ENCODE measurements around the gene RNU6-7. TPM values are rescaled to one million over a fixed set of nuclear protein-coding genes. Genes with fewer than 3 reads are reported as not detected.

The RNU6-7 gene
- total RNA-seq, 1 experiment from 2014 or later: not detected

GRCh38 chr14:32217301-32217700 lies 15.5 kb downstream of the RNU6-7 start:
- Histone ChIP-seq H3K9me3 (no peaks in the 10 kb centered on the region), H3K36me3 (ENCODE audit: control insufficient read depth, insufficient read depth, low read length) (no peaks in the 10 kb centered on the region), H3K27me3 (replicated peaks; ENCODE audit: control insufficient read depth, insufficient read depth, low read length) (no peaks in the 10 kb centered on the region), H3K4me3 (ENCODE audit: low read depth, low read length) (no peak overlapping the region), H3K4me1 (peaks cover 13% of the 10 kb centered on the region)
- ChIA-PET CTCF (no interaction called here), POLR2A (no interaction called here)
- Mint-ChIP-seq H3K4me1 (ENCODE audit: low read depth, unreplicated experiment) (peaks cover 17% of the 10 kb centered on the region), H3K4me3 (ENCODE audit: unreplicated experiment) (no peak overlapping the region), H3K9me3 (ENCODE audit: unreplicated experiment) (no peaks in the 10 kb centered on the region), H3K27ac (ENCODE audit: unreplicated experiment) (no peak overlapping the region), H3K27me3 (ENCODE audit: insufficient read depth, unreplicated experiment) (no peaks in the 10 kb centered on the region), H3K36me3 (ENCODE audit: insufficient read depth, unreplicated experiment) (peaks cover 5% of the 10 kb centered on the region)
- intact Hi-C loops (cut with micrococcal nuclease; ENCODE audit: unreplicated experiment): no loop called here
- no peak for TF ChIP-seq CTCF (IDR thresholded peaks at IDR 0.05; ENCODE audit: insufficient read depth in 1 of 2, low read depth in 1 of 2, low read length in 1 of 2, severe bottlenecking in 1 of 2, unreplicated experiment in 1 of 2)
- DNase-seq: no peak
- BruUV-seq (replicated peaks): no TSS peak

GRCh38 chr14:32224737-32225377 lies 23.0 kb downstream of the RNU6-7 start:
- H3K9me3 ChIP-seq: no peaks in the 10 kb centered on the region
- H3K4me1 Mint-ChIP-seq (ENCODE audit: low read depth, unreplicated experiment): peaks cover 27% of the 10 kb centered on the region
- CTCF ChIA-PET: no interaction called here
- peak overlapping the region; percentile 40 for H3K27ac Mint-ChIP-seq (ENCODE audit: unreplicated experiment)
- H3K36me3 ChIP-seq (ENCODE audit: control insufficient read depth, insufficient read depth, low read length): no peaks in the 10 kb centered on the region
- H3K36me3 Mint-ChIP-seq (ENCODE audit: insufficient read depth, unreplicated experiment): peaks cover 5% of the 10 kb centered on the region
- H3K4me1 ChIP-seq: peaks cover 36% of the 10 kb centered on the region
- no peak overlapping the region for H3K4me3 Mint-ChIP-seq (ENCODE audit: unreplicated experiment)
- no peak overlapping the region for H3K4me3 ChIP-seq (ENCODE audit: low read depth, low read length)
- POLR2A ChIA-PET: no interaction called here
- intact Hi-C loops (cut with micrococcal nuclease; ENCODE audit: unreplicated experiment): no loop called here
- H3K27me3 Mint-ChIP-seq (ENCODE audit: insufficient read depth, unreplicated experiment): no peaks in the 10 kb centered on the region
- peak; percentile 62 to 63 for DNase-seq
- H3K9me3 Mint-ChIP-seq (ENCODE audit: unreplicated experiment): no peaks in the 10 kb centered on the region
- peak; percentile 29 to 60 for TF ChIP-seq CTCF (IDR thresholded peaks at IDR 0.05; ENCODE audit: insufficient read depth in 1 of 2, low read depth in 1 of 2, low read length in 1 of 2, severe bottlenecking in 1 of 2, unreplicated experiment in 1 of 2)
- no peaks in the 10 kb centered on the region for H3K27me3 ChIP-seq (replicated peaks; ENCODE audit: control insufficient read depth, insufficient read depth, low read length)
- no TSS peak for BruUV-seq (replicated peaks)

DNA sequence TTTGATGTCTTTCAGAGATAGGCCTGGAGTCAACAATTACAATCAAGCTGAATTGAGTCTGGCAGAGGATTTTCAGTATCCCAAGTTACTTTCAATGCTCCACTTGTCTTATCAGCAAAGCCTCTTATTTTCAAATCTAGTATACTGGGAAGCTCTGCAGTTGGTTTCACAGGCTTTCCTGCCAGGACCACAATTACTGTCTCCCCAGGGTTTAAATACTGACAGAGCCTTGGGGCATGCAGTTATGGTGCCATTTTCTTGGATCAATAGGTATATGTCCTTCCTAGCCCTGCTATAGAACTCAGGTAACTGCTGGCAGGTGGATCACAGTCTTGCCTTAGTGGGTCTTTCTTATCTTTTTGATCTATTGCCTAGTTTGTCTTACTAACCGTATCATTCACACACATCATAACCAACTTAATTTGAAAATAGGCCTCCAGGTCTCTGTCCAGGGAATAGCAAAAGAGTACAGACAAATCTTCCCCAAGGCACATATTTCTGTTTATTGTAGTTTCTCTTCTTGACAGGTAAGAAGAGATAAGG lies 23.6 kb downstream of the RNU6-7 start:
- Histone ChIP-seq H3K36me3 (ENCODE audit: control insufficient read depth, insufficient read depth, low read length) (no peaks in the 10 kb centered on the region), H3K4me3 (ENCODE audit: low read depth, low read length) (no peak overlapping the region), H3K4me1 (peaks cover 41% of the 10 kb centered on the region), H3K9me3 (no peaks in the 10 kb centered on the region), H3K27me3 (replicated peaks; ENCODE audit: control insufficient read depth, insufficient read depth, low read length) (no peaks in the 10 kb centered on the region)
- ChIA-PET CTCF (interaction anchor here (0.6 kb wide), 1 partner anchor 752 kb away, joined by 4 read pairs; no protein-coding TSS in a partner anchor), POLR2A (no interaction called here)
- no TSS peak for BruUV-seq (replicated peaks)
- peaks cover 5% of the 10 kb centered on the region for H3K36me3 Mint-ChIP-seq (ENCODE audit: insufficient read depth, unreplicated experiment)
- H3K27ac Mint-ChIP-seq (ENCODE audit: unreplicated experiment): peak overlapping the region; percentile 40
- peaks cover 27% of the 10 kb centered on the region for H3K4me1 Mint-ChIP-seq (ENCODE audit: low read depth, unreplicated experiment)
- H3K4me3 Mint-ChIP-seq (ENCODE audit: unreplicated experiment): no peak overlapping the region
- H3K9me3 Mint-ChIP-seq (ENCODE audit: unreplicated experiment): no peaks in the 10 kb centered on the region
- H3K27me3 Mint-ChIP-seq (ENCODE audit: insufficient read depth, unreplicated experiment): no peaks in the 10 kb centered on the region
- intact Hi-C loops (cut with micrococcal nuclease; ENCODE audit: unreplicated experiment): no loop called here
- DNase-seq: no peak
- no peak for TF ChIP-seq CTCF (IDR thresholded peaks at IDR 0.05; ENCODE audit: insufficient read depth in 1 of 2, low read depth in 1 of 2, low read length in 1 of 2, severe bottlenecking in 1 of 2, unreplicated experiment in 1 of 2)
